Transverse colon (tissue), 4 donors: ENCODE measurements around the gene SECISBP2. TPM values are rescaled to one million over a fixed set of nuclear protein-coding genes. Genes with fewer than 3 reads are reported as not detected.
"Not testable (repeated sequence)": the region's sequence is repeated elsewhere in the genome, so short reads cannot be mapped to it uniquely, and the experiment has no call there.

Experiments used
- DNase-seq: peaks from one replicate; pipeline ENCODE4 v3.0.0-alpha.2; 2019
- H3K27ac ChIP-seq, 4 donors: fragments of 200-600 bp; sonication (generic); 2 replicates each; pipeline ENCODE4 v1.5.1; 2016 to 2018; ENCODE audit warnings: inconsistent platforms in 4 of 4
- H3K27me3 ChIP-seq: fragments of 200-600 bp; sonication (generic); 2 replicates; pipeline ENCODE4 v1.5.1; 2017; ENCODE audit warnings: inconsistent platforms
- H3K36me3 ChIP-seq, 4 donors: fragments of 200-600 bp; sonication (generic); 2 replicates each; pipeline ENCODE4 v1.5.1; 2017 to 2019; ENCODE audit warnings: inconsistent platforms in 4 of 4
- H3K4me1 ChIP-seq, 4 donors: fragments of 200-600 bp; sonication (generic); 2 replicates each; pipeline ENCODE4 v1.5.1; 2017 to 2020; ENCODE audit warnings: inconsistent platforms in 4 of 4
- H3K4me3 ChIP-seq, 4 donors: fragments of 200-600 bp; sonication (generic); 1 replicate in 1 of 4; 2 replicates in 3 of 4; pipeline versions ENCODE4 v1.5.1 to v1.6.1; 2017 to 2019; ENCODE audit warnings: inconsistent platforms in 4 of 4
- H3K9me3 ChIP-seq, 2 donors: fragments of 200-600 bp; sonication (generic); 2 replicates each; pipeline ENCODE4 v1.5.1; 2017 to 2019; ENCODE audit warnings: inconsistent platforms in 2 of 2
- CTCF ChIP-seq, 5 experiments: fragments of 200-600 bp in 3 of 5; fragments of 450-650 bp in 2 of 5; sonication (generic) in 3 of 5; IDR thresholded peaks; 1 replicate in 2 of 5; 2 replicates in 3 of 5; pipeline ENCODE4 v1.5.1; 2016 to 2017; ENCODE audit warnings: antibody characterized with exemption in 5 of 5, inconsistent platforms in 3 of 5, mild to moderate bottlenecking in 2 of 5, moderate library complexity in 1 of 5
- EP300 ChIP-seq: sonication (generic); formaldehyde crosslinking; IDR thresholded peaks from one replicate; pipeline ENCODE4 v1.6.1; 2017; ENCODE audit warnings: antibody characterized with exemption, low read depth
- POLR2A ChIP-seq: fragments of 450-650 bp; IDR thresholded peaks from one replicate; pipeline ENCODE4 v1.6.1; 2016; ENCODE audit warnings: antibody characterized with exemption, mild to moderate bottlenecking, moderate library complexity
- POLR2AphosphoS5 ChIP-seq, 3 donors: sonication (generic); formaldehyde crosslinking; IDR thresholded peaks; one replicate each; pipeline ENCODE4 v1.6.1; 2016; ENCODE audit warnings: antibody characterized with exemption in 3 of 3
- WGBS, 2 donors: methylation state at CpG; one replicate each; pipeline ENCODE4 v1.1.5; 2018; ENCODE audit warnings: low coverage in 1 of 2; 5-methylcytosine and 5-hydroxymethylcytosine counted together
- in situ Hi-C, 4 donors: fragments of 200-750 bp; cut with MboI; loops; one replicate each; pipeline versions ENCODE4 v1.15.0 to v1.15.1; 2017; ENCODE audit warnings: low sequenced_read_pairs in 3 of 4, low pct_ligation_motif_present in 1 of 4, low pct_unique_long_range_greater_than_20kb in 1 of 4
- intact Hi-C: fragments of 100-400 bp; cut with DNase I; formaldehyde crosslinking; loops from one replicate; pipeline ENCODE4 v1.15.1; 2023; ENCODE audit warnings: low total_unique reads
- total RNA-seq, 4 donors: library from RNA; depleted of rRNA; stranded (reverse); fragments of >200 nt; gene quantifications; one replicate each; pipeline ENCODE4 v1.1.0, GENCODE V29; 2016

The SECISBP2 gene, protein sequence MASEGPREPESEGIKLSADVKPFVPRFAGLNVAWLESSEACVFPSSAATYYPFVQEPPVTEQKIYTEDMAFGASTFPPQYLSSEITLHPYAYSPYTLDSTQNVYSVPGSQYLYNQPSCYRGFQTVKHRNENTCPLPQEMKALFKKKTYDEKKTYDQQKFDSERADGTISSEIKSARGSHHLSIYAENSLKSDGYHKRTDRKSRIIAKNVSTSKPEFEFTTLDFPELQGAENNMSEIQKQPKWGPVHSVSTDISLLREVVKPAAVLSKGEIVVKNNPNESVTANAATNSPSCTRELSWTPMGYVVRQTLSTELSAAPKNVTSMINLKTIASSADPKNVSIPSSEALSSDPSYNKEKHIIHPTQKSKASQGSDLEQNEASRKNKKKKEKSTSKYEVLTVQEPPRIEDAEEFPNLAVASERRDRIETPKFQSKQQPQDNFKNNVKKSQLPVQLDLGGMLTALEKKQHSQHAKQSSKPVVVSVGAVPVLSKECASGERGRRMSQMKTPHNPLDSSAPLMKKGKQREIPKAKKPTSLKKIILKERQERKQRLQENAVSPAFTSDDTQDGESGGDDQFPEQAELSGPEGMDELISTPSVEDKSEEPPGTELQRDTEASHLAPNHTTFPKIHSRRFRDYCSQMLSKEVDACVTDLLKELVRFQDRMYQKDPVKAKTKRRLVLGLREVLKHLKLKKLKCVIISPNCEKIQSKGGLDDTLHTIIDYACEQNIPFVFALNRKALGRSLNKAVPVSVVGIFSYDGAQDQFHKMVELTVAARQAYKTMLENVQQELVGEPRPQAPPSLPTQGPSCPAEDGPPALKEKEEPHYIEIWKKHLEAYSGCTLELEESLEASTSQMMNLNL
- total RNA-seq: 100 to 1,000 TPM in 1 of 4 donors, 10 to 100 TPM in 3; 46.8 to 127 (median 69.6) TPM

GRCh38 chr9:89318123-89319014 lies at the start of gene SECISBP2:
SECISBP2 (plus strand) TSS chr9:89318500; CDS start chr9:89318577, 77 bp downstream.
- Histone ChIP-seq H3K9me3 (no peaks in the 10 kb centered on the region), H3K27me3 (no peaks in the 10 kb centered on the region), H3K4me3 (peak within 1 kb of the TSS; percentile 66 to 93 (median 84)), H3K27ac (peak within 1 kb of the TSS; percentile 97 to 100 (median 99)), H3K4me1 (peaks cover 16 to 39% (median 22%) of the 10 kb centered on the region in 4 donors), H3K36me3 (no peaks in the 10 kb centered on the region)
- intact Hi-C loops: no loop called here
- peak; percentile 96 for DNase-seq
- in situ Hi-C loops: no loop called here
- 1% methylated on average over 85 of the region's 91 CpGs; no CpG with 5 or more reads in 1 of the 2 donors for WGBS, 2 donors
- TF ChIP-seq POLR2A (peak; percentile 97), CTCF (IDR thresholded peaks at IDR 0.05) (peak in 4 of 5 experiments; percentile 69 to 84 (median 74)), EP300 (peak; percentile 22), POLR2AphosphoS5 (IDR thresholded peaks at IDR 0.05) (peak; percentile 90 to 98 (median 98))

DNA sequence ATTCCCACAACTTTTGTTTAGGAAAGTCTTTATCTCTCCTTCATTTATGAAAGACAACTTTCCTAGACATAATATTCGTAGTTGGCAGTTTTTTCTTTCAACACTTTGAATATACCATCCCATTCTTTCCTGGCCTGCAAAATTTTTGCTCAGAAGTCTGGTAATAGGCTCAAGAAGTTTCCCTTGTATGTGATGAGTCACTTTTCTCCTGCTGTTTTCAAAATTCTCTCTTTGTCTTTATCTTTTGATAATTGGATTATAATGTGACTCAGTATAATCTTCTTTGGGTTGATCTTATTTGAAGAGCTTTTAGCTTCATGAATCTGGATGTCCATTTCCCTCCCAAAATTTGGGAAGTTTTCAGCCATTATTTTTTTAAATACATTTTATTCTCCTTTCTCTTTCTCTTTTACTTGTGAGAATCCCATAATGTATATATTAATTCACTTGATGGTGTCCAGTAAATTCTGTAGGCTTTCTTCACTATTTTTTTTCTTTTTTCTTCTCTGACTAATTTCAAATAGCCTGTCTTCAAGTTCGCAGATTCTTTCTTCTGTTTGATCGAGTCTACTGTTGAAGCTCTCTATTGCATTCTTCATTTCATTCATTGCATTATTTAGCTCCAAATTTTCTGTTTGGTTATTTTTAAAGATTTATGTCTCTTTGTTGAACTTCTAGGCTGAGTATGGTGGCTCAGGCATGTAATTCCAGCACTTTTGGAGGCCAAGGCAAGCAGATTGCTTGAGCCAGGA lies 44.6 kb upstream of the SECISBP2 start:
- no peak for DNase-seq
- in situ Hi-C loops: no loop called here
- intact Hi-C loops: no loop called here

GRCh38 chr9:89274838-89275237 lies 43.5 kb upstream of the SECISBP2 start:
- no peak for TF ChIP-seq CTCF (IDR thresholded peaks at IDR 0.05)
- no peak for TF ChIP-seq POLR2A
- no peak for TF ChIP-seq EP300
- TF ChIP-seq POLR2AphosphoS5 (IDR thresholded peaks at IDR 0.05): no peak
- Histone ChIP-seq H3K36me3 (peaks cover 0 to 2% (median 0%) of the 10 kb centered on the region in 4 donors), H3K27me3 (no peaks in the 10 kb centered on the region), H3K27ac (no peak overlapping the region), H3K9me3 (peaks cover 20% of the 10 kb centered on the region in 2 donors), H3K4me3 (no peak overlapping the region), H3K4me1 (peaks cover 0 to 7% (median 0%) of the 10 kb centered on the region in 4 donors)
- in situ Hi-C loops: no loop called here
- 57 to 74% methylated on average over 5 of the region's 5 CpGs for WGBS, 2 donors
- intact Hi-C loops: no loop called here
- DNase-seq: no peak

More for the DNA sequence above, 44.6 kb upstream of the SECISBP2 start:
- no peaks in the 10 kb centered on the region for H3K27me3 ChIP-seq
- TF ChIP-seq CTCF (IDR thresholded peaks at IDR 0.05) (no peak), POLR2AphosphoS5 (IDR thresholded peaks at IDR 0.05) (no peak), POLR2A (no peak), EP300 (no peak)
- H3K9me3 ChIP-seq: peaks cover 20% of the 10 kb centered on the region in 2 donors
- peaks cover 0 to 1% (median 0%) of the 10 kb centered on the region in 4 donors for H3K4me1 ChIP-seq
- peaks cover 0 to 2% (median 0%) of the 10 kb centered on the region in 4 donors for H3K36me3 ChIP-seq
- no peak overlapping the region for H3K27ac ChIP-seq
- H3K4me3 ChIP-seq: no peak overlapping the region
- WGBS, 2 donors: 95 to 96% methylated on average over 3 of the region's 3 CpGs

GRCh38 chr9:89276040-89276439 lies 42.3 kb upstream of the SECISBP2 start:
- in situ Hi-C loops, H3K27me3 ChIP-seq, H3K4me1 ChIP-seq, H3K36me3 ChIP-seq, intact Hi-C loops, H3K4me3 ChIP-seq, H3K27ac ChIP-seq, DNase-seq: not testable (repeated sequence)
- H3K9me3 ChIP-seq: peaks cover 20% of the 10 kb centered on the region in 2 donors
- 100% methylated on average over 2 of the region's 2 CpGs; no CpG with 5 or more reads in 1 of the 2 donors for WGBS, 2 donors
